Measurements from ENCODE around the gene CTNNBL1.
A peak's percentile ranks its signal among the peaks of the same experiment; 100 is the strongest.

Gene CTNNBL1

DNA sequence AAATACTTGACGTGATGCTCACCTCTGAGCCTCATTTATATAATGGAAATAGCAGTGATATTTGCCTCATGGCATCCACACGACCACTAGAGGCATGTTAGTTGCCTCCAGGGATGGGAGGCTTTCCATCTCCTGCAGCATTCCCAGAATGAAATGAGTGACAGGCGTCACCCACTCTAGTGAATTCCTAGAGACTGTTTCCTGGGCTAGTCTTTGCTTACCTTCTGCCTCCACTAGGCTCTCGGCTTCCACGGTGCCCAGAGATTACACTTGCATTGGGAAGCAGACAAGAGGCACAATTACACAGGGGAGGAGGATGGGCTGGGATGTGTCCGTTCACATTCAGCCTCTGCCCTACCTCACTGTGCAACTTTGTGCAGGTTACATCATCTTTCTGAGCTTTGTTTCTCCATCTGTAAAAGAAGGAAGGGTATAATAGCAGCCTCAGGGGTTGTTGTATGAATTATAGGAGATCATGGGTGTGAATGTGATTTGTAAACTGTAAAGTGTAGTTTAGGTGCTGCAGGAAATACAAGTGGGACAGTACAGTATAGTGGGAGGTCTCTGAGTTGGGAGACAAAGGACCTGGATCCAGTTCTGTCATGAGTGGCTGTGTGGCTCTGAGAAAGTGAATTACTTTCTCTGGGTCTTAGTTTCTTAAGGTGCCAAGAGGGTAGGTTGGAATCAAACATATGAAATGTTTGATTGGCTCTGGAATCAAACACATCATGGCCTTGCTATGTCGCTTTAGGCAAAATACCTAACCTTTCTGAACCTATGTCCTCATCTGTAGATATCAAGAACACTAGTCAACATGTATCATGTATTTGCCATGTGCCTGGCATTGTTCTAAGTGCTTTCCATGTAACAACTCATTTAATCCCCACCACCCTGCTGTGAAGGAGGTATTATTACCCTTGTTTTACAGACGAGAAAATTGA, 205.5 kb downstream of the CTNNBL1 start:
- DNase-seq (ENCODE audit: low read depth): no peak

GRCh38 chr20:37901240-37901639, 207.4 kb downstream of the CTNNBL1 start:
- DNase-seq (ENCODE audit: low read depth): no peak

DNA sequence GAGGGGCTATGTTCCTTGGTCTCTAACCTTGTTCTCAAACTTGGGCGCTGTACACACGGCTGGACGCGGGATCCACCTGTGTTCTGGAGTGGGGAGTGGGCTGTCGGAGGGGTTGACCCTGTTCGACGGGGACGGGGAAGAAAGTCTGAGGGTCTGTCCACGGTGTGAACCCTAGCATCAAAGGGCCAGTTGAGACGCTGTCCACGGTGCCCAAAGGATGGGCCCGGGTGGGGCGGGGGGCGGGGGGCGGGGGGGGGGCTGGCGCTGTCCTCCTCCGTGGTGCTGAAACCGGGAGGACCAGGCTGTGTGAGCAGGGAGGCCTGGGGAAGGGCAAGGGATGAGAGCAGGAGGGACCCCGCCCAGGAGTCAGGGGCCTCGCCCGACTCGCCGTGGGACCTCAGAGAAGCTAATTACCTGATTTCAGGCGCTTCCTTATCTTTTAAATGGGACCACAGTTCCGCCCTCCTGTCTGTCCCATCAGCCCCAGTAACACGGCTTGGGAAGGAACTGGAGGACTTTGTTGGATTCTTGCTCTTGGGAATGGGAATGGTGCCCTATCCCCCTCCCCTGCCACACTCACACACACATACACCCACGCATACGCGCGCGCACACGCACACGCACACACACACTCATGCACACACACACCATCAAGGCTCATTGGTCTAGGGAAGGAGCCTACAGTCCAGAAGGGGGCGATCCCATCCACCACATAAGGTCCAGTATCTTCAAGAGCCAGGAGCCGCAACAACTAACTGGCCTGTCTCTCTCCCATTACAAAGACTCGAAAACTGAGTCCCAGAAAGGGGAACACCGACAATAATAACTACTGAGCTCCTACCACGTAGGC, 208.0 kb downstream of the CTNNBL1 start:
- peak; percentile 29 for DNase-seq (ENCODE audit: low read depth)

DNA sequence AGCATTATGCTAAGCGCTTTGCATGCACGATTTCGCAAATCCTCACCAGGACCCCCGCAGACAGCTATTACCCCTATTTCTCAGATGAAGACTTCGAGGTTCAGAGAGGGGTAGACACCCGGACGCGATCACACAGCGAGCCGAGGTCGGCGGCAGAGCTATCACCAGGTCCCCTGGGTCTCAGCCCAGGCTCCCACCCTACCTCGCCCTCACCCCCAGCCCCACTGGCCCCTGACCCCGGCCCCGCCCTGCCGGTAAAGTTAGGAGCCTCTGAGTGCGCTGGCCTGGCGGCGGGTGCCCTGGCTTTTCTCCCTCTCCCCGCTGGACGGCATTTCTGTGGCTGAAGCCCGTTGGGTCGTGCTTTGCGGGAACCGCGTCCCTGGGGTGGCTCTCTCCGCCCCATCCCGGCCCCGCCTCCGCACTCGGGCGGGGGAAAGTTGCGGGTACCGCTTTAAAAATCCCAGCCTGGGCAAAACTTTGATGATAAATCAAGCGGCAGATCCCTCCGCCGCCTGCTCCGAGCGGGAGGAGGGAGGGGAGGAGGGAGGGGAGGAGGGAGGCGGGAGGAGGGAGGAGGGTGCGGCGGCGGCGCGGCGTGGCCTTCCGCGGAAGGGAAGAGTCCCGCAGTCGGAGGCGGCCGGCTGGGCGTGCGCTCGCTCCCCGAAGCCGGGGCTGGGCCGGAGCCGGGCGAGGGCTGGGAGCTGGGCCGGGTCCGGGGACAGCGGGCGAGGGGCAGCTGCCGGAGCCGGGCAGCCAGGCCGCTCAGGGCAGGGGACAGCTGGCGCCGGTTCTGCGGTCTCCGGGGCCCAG, 208.9 kb downstream of the CTNNBL1 start, which contains the start of gene VSTM2L:
VSTM2L (plus strand) TSS at position 624 of the 810 bp plus-strand sequence. CDS start 224 bp downstream, outside the sequence.
- DNase-seq (ENCODE audit: low read depth): no peak

DNA sequence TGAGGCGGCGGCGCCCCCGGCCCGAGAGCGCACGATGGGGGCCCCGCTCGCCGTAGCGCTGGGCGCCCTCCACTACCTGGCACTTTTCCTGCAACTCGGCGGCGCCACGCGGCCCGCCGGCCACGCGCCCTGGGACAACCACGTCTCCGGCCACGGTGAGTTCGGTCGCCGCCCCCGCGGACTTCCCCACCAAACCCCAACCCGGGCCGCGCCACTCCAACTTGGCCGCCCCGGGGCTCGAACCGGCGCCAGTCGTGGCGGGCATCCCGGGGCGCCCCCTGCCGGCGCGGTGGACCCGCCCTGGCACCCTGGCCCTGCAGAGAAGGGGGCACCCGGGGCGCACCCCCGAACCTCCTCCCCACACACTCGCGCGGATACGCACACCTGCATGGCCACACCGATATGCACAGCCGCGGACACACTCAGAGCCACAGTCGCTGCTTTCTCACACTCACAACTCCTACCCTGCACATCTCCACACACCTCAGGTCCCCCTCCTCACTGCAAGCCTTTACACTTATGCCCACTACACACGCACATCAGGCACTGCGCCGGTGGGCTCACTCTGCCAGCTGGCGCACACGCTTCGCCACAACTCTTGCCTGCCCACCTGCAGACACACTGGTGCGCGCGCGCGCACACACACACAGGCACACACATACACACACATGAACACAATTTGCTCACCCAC, 209.6 kb downstream of the CTNNBL1 start:
- no peak for DNase-seq (ENCODE audit: low read depth)

GRCh38 chr20:37904008-37904642, 210.3 kb downstream of the CTNNBL1 start:
- DNase-seq (ENCODE audit: low read depth): no peak

DNA sequence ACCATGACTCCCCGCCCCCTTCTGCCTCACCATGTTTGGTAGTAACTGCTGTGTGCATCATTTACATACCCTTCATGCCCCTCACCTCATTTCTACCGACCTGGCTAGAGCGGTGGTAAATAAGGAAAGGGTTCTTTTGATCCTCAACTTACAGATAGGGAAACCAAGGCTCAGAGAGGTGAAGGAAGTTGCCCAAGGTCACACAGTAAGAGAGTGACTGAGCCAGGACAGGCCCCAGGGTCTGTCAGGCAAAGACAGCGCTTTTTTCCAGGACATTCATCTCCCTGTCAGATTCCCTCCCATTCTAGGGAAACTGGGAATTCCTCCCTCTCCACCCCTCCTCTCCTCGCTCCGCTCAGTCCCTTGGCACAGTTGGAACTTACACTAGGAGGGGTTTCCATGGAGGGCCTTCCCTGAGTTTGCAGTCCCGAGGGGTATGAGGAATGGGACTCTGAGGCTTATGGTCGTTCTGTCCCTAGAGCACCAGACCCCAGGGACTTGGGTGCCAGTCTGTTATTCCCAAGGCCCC, 211.1 kb downstream of the CTNNBL1 start:
- no peak for DNase-seq (ENCODE audit: low read depth)

- no peak for DNase-seq (ENCODE audit: low read depth)
Observed at GRCh38 chr20:37905671-37906613, 212.1 kb downstream of the CTNNBL1 start.

- no peak for DNase-seq (ENCODE audit: low read depth)
Observed at GRCh38 chr20:37907330-37907676, 213.5 kb downstream of the CTNNBL1 start.

- peak; percentile 69 for DNase-seq (ENCODE audit: low read depth)
Observed at GRCh38 chr20:37907677-37908401, 214.0 kb downstream of the CTNNBL1 start.

- no peak for DNase-seq (ENCODE audit: low read depth)
Observed at GRCh38 chr20:37911261-37911660, 217.4 kb downstream of the CTNNBL1 start.

- no peak for DNase-seq (ENCODE audit: low read depth)
Observed at GRCh38 chr20:37911838-37912281, 218.0 kb downstream of the CTNNBL1 start.

GRCh38 chr20:37912874-37913273, 219.0 kb downstream of the CTNNBL1 start:
- DNase-seq (ENCODE audit: low read depth): no peak

GRCh38 chr20:37913567-37914366, 219.9 kb downstream of the CTNNBL1 start:
- no peak for DNase-seq (ENCODE audit: low read depth)

DNA sequence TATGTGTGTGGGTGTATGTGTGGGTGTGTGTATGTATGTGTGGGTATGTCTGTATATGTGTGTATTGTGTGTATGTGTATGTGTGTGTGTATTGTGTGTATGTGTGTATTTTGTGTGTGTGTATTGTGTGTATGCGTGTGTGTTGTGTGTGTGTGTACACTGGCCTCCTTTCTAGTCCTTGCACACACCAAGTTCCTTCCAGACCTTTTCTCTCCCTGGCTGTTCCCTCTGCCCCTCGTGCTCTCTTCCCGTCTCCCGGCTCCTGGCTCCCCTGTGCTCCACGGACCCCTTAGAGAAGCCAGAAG, 220.5 kb downstream of the CTNNBL1 start:
- no peak for DNase-seq (ENCODE audit: low read depth)

DNA sequence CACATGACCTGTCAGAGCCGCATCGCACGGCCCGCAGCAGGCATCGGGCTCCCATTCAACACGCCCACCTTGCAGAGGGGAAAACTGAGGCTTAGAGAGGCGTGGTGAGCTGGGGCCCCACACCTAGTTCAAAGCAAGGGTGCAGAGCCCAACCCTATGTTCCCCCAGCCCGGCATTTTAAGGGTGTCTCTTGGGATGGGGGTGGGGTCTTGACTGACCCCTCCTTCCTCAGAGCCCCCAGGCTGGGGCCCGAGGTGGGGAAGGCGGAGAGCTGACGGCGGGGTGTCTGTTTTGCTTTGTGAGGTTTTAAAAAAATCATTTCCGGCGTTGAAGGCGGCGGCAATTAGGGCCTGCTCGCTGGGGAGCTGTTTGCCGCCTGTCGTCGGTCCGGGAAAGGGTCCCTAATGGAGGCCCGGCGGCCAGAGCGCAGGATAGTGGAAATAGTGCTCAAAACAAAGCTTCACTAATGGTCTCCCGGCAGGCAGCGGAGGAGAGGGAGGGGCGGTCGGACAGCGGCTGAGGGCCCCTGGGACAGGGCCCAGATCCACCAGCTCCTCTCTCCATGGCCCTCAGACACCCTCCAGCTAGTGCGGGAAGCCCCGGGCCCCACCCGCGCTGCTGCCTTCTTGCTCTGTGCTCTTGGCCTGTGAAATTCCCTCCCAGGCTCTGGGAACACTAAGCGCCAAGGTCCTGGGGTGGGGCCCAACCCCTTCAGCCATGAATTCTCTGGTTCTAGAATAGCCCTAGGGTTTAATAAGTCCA, 221.0 kb downstream of the CTNNBL1 start:
- DNase-seq (ENCODE audit: low read depth): no peak

GRCh38 chr20:37915434-37915787, 221.6 kb downstream of the CTNNBL1 start:
- no peak for DNase-seq (ENCODE audit: low read depth)

All from HS-27A (cell line).